ENCODE results near the gene GPR150. TPM values are rescaled to one million over a fixed set of nuclear protein-coding genes. Genes with fewer than 3 reads are reported as not detected.
A peak's percentile ranks its signal among the peaks of the same experiment; 100 is the strongest.

GPR150 gene
- total RNA-seq, 8 experiments from 2014 or later: 0.14 to 0.85 (median 0.33) TPM; not detected in 1

- no peak for ATAC-seq (replicated peaks in 6 of 8)
- no peak overlapping the region for H3K27ac ChIP-seq
Measured at GRCh38 chr5:95611396-95611795, 8.5 kb upstream of the GPR150 start.

GRCh38 chr5:95613514-95613913 lies 6.4 kb upstream of the GPR150 start:
- H3K4me3 ChIP-seq: no peak overlapping the region
- in situ Hi-C loops (cut with MboI; ENCODE audit: low pct_unique_long_range_greater_than_20kb in 2 of 9, low sequenced_read_pairs in 9 of 9, unreplicated experiment in 9 of 9): no loop called here
- ATAC-seq (replicated peaks in 6 of 8): no peak
- 75 to 100% (median 96%) methylated on average over 1 of the region's 1 CpG for WGBS, 10 experiments
- no peak overlapping the region for H3K27ac ChIP-seq
- H3K4me1 ChIP-seq (replicated peaks in 1 of 2): no peaks in the 10 kb centered on the region

More at GRCh38 chr5:95611396-95611795, 8.5 kb upstream of the GPR150 start:
- Histone ChIP-seq H3K4me3 (no peak overlapping the region), H3K4me1 (replicated peaks in 1 of 2) (no peaks in the 10 kb centered on the region)
- in situ Hi-C loops (cut with MboI; ENCODE audit: low pct_unique_long_range_greater_than_20kb in 2 of 9, low sequenced_read_pairs in 9 of 9, unreplicated experiment in 9 of 9): no loop called here
- WGBS, 10 experiments: 54 to 100% (median 85%) methylated on average over 1 to 3 of the region's 3 CpGs

GRCh38 chr5:95615164-95615467 lies 4.8 kb upstream of the GPR150 start:
- ATAC-seq (replicated peaks in 6 of 8): peak in 2 of 8 experiments; percentile 54 to 74
- in situ Hi-C loops (cut with MboI; ENCODE audit: low pct_unique_long_range_greater_than_20kb in 2 of 9, low sequenced_read_pairs in 9 of 9, unreplicated experiment in 9 of 9): no loop called here
- Histone ChIP-seq H3K27ac (no peak overlapping the region), H3K4me3 (no peak overlapping the region), H3K4me1 (replicated peaks in 1 of 2) (peaks cover 4 to 5% of the 10 kb centered on the region in 2 donors)
- WGBS, 10 experiments: 14 to 100% (median 100%) methylated on average over 1 of the region's 1 CpG; no CpG with 5 or more reads in 1 of the 10 experiments

- Histone ChIP-seq H3K27ac (no peak overlapping the region), H3K4me1 (replicated peaks in 1 of 2) (peaks cover 5 to 9% of the 10 kb centered on the region in 2 donors), H3K4me3 (no peak overlapping the region)
- WGBS, 10 experiments: 70 to 100% (median 83%) methylated on average over 1 to 5 of the region's 5 CpGs
- ATAC-seq (replicated peaks in 6 of 8): no peak
- in situ Hi-C loops (cut with MboI; ENCODE audit: low pct_unique_long_range_greater_than_20kb in 2 of 9, low sequenced_read_pairs in 9 of 9, unreplicated experiment in 9 of 9): no loop called here
Measured at GRCh38 chr5:95617057-95617456, 2.8 kb upstream of the GPR150 start.

- no peak overlapping the region for H3K27ac ChIP-seq
Measured at GRCh38 chr5:95619096-95619495, 791 bp upstream of the GPR150 start.

GRCh38 chr5:95619514-95620029 lies 315 bp upstream of the GPR150 start:
- 18 to 73% (median 41%) methylated on average over 1 to 12 of the region's 19 CpGs for WGBS, 10 experiments
- ATAC-seq (replicated peaks in 6 of 8): peak in 2 of 8 experiments; percentile 2 to 3
- in situ Hi-C loops (cut with MboI; ENCODE audit: low pct_unique_long_range_greater_than_20kb in 2 of 9, low sequenced_read_pairs in 9 of 9, unreplicated experiment in 9 of 9): no loop called here
- H3K4me1 ChIP-seq (replicated peaks in 1 of 2): peaks cover 5 to 9% of the 10 kb centered on the region in 2 donors
- H3K4me3 ChIP-seq: peak overlapping the region; percentile 38 to 46 (median 41)
- no peak overlapping the region for H3K27ac ChIP-seq

More at GRCh38 chr5:95619096-95619495, 791 bp upstream of the GPR150 start:
- peaks cover 5 to 9% of the 10 kb centered on the region in 2 donors for H3K4me1 ChIP-seq (replicated peaks in 1 of 2)
- in situ Hi-C loops (cut with MboI; ENCODE audit: low pct_unique_long_range_greater_than_20kb in 2 of 9, low sequenced_read_pairs in 9 of 9, unreplicated experiment in 9 of 9): no loop called here
- no peak overlapping the region for H3K4me3 ChIP-seq
- ATAC-seq (replicated peaks in 6 of 8): no peak
- WGBS, 10 experiments: 60 to 100% (median 91%) methylated on average over 1 to 4 of the region's 4 CpGs

- peaks cover 5 to 9% of the 10 kb centered on the region in 2 donors for H3K4me1 ChIP-seq (replicated peaks in 1 of 2)
- H3K27ac ChIP-seq: no peak overlapping the region
- ATAC-seq (replicated peaks in 6 of 8): peak; percentile 22 to 73 (median 64)
- peak overlapping the region; percentile 38 to 46 (median 41) for H3K4me3 ChIP-seq
- WGBS, 10 experiments: 0 to 53% (median 20%) methylated on average over 2 to 7 of the region's 92 CpGs; no CpG with 5 or more reads in 4 of the 10 experiments
- in situ Hi-C loops (cut with MboI; ENCODE audit: low pct_unique_long_range_greater_than_20kb in 2 of 9, low sequenced_read_pairs in 9 of 9, unreplicated experiment in 9 of 9): no loop called here
Measured at GRCh38 chr5:95620870-95621838, 1.3 kb downstream of the GPR150 start.

- WGBS, 10 experiments: 42 to 90% (median 80%) methylated on average over 2 to 8 of the region's 8 CpGs
- no peak for ATAC-seq (replicated peaks in 6 of 8)
- H3K4me3 ChIP-seq: no peak overlapping the region
- no peak overlapping the region for H3K27ac ChIP-seq
- H3K4me1 ChIP-seq (replicated peaks in 1 of 2): peaks cover 5 to 9% of the 10 kb centered on the region in 2 donors
- in situ Hi-C loops (cut with MboI; ENCODE audit: low pct_unique_long_range_greater_than_20kb in 2 of 9, low sequenced_read_pairs in 9 of 9, unreplicated experiment in 9 of 9): no loop called here
Measured at GRCh38 chr5:95621839-95622629, 2.1 kb downstream of the GPR150 start.

- no peak for ATAC-seq (replicated peaks in 6 of 8)
- Histone ChIP-seq H3K27ac (no peak overlapping the region), H3K4me3 (no peak overlapping the region), H3K4me1 (replicated peaks in 1 of 2) (peaks cover 5 to 9% of the 10 kb centered on the region in 2 donors)
- in situ Hi-C loops (cut with MboI; ENCODE audit: low pct_unique_long_range_greater_than_20kb in 2 of 9, low sequenced_read_pairs in 9 of 9, unreplicated experiment in 9 of 9): no loop called here
- 71 to 100% (median 80%) methylated on average over 1 to 5 of the region's 5 CpGs for WGBS, 10 experiments
Measured at GRCh38 chr5:95623706-95624105, 3.8 kb downstream of the GPR150 start.

GRCh38 chr5:95624368-95624767 lies 4.5 kb downstream of the GPR150 start:
- in situ Hi-C loops (cut with MboI; ENCODE audit: low pct_unique_long_range_greater_than_20kb in 2 of 9, low sequenced_read_pairs in 9 of 9, unreplicated experiment in 9 of 9): no loop called here
- no peak for ATAC-seq (replicated peaks in 6 of 8)
- peaks cover 2 to 9% of the 10 kb centered on the region in 2 donors for H3K4me1 ChIP-seq (replicated peaks in 1 of 2)
- no peak overlapping the region for H3K4me3 ChIP-seq
- WGBS, 10 experiments: 95 to 100% (median 100%) methylated on average over 1 to 2 of the region's 2 CpGs; no CpG with 5 or more reads in 5 of the 10 experiments
- H3K27ac ChIP-seq: no peak overlapping the region

GRCh38 chr5:95626701-95627100 lies 6.8 kb downstream of the GPR150 start:
- in situ Hi-C loops (cut with MboI; ENCODE audit: low pct_unique_long_range_greater_than_20kb in 2 of 9, low sequenced_read_pairs in 9 of 9, unreplicated experiment in 9 of 9): loop anchor here in 2 of 9 experiments (25.0 kb wide), 1 partner anchor 211 kb away; no protein-coding TSS in a partner anchor
- Histone ChIP-seq H3K4me1 (replicated peaks in 1 of 2) (no peaks in the 10 kb centered on the region), H3K4me3 (no peak overlapping the region), H3K27ac (no peak overlapping the region)
- 0 to 100% (median 75%) methylated on average over 1 of the region's 1 CpG; no CpG with 5 or more reads in 4 of the 10 experiments for WGBS, 10 experiments
- ATAC-seq (replicated peaks in 6 of 8): no peak

GRCh38 chr5:95627971-95628810 lies 8.3 kb downstream of the GPR150 start:
- 0 to 100% (median 92%) methylated on average over 1 to 4 of the region's 4 CpGs for WGBS, 10 experiments
- in situ Hi-C loops (cut with MboI; ENCODE audit: low pct_unique_long_range_greater_than_20kb in 2 of 9, low sequenced_read_pairs in 9 of 9, unreplicated experiment in 9 of 9): loop anchor here in 2 of 9 experiments (25.0 kb wide), 1 partner anchor 209 kb away; no protein-coding TSS in a partner anchor
- H3K27ac ChIP-seq: no peak overlapping the region
- H3K4me3 ChIP-seq: no peak overlapping the region
- H3K4me1 ChIP-seq (replicated peaks in 1 of 2): no peaks in the 10 kb centered on the region
- ATAC-seq (replicated peaks in 6 of 8): no peak

All from motor neuron (in vitro differentiated cells).